Peyer's patch (tissue), 4 donors: ENCODE measurements around the gene FAM110D.

ENCODE experiments used
- CTCF ChIP-seq, 6 experiments: fragments of 450-650 bp in 4 of 6; fragments of 200-600 bp in 2 of 6; sonication (generic) in 1 of 6; IDR thresholded peaks; one replicate each; pipeline ENCODE4 v1.5.1; 2017 to 2019; ENCODE audit warnings: antibody characterized with exemption in 6 of 6, mild to moderate bottlenecking in 3 of 6, moderate library complexity in 1 of 6
- POLR2A ChIP-seq, 2 donors: fragments of 450-650 bp; IDR thresholded peaks; one replicate each; pipeline ENCODE4 v1.5.1; 2017; ENCODE audit warnings: antibody characterized with exemption in 2 of 2, mild to moderate bottlenecking in 2 of 2, moderate library complexity in 2 of 2

GRCh38 chr1:26155370-26156284, 3.3 kb upstream of the FAM110D start:
- TF ChIP-seq POLR2A (IDR thresholded peaks at IDR 0.05), result no peak
- no peak for TF ChIP-seq CTCF (IDR thresholded peaks at IDR 0.05)
